IMR-90 (cell line): Measurements from ENCODE around the gene RFX1.

ENCODE experiments used
- RCOR1 ChIP-seq: IDR thresholded peaks from 2 replicates; pipeline ENCODE4 v1.6.1; 2012; ENCODE audit warnings: mild to moderate bottlenecking, low read length, improper control_type of control experiment; ENCODE audit not compliant: insufficient replicate concordance
- TF ChIP-seq, protein P1 (sequence below): conservative IDR thresholded peaks from 2 replicates; pipeline ENCODE4 v1.5.1; 2012; ENCODE audit warnings: mild to moderate bottlenecking, low read depth, low read length, improper control_type of control experiment

DNA sequence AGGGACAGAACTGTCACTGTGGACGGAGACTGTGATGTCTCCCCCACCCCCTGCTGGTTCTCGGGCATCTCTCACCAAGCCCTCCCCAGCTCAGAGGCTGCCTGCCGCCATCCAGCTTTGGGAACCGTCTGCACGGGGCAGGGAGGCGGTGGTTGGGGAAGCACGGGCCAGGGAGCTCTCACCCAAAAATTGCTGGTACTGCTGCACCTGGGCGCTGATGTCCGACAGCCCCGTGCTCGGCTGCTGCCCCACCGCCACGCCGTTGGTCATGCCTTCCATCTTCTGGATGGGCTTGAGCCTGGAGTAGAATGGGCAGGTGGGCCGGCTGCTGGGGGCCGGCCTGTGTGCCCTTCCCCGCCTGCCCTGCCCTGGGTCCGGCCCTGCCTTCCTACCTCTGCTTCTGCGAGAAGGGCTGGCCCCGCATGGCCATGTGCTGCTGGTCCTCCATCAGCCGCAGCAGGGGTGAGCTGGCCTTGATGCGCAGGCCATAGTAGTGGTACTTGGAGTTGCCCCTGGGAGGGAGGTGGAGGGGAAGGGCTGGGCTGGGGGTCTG lies 37.7 kb downstream of the RFX1 start:
- TF ChIP-seq RCOR1 = no peak
- TF ChIP-seq, protein P1, sequence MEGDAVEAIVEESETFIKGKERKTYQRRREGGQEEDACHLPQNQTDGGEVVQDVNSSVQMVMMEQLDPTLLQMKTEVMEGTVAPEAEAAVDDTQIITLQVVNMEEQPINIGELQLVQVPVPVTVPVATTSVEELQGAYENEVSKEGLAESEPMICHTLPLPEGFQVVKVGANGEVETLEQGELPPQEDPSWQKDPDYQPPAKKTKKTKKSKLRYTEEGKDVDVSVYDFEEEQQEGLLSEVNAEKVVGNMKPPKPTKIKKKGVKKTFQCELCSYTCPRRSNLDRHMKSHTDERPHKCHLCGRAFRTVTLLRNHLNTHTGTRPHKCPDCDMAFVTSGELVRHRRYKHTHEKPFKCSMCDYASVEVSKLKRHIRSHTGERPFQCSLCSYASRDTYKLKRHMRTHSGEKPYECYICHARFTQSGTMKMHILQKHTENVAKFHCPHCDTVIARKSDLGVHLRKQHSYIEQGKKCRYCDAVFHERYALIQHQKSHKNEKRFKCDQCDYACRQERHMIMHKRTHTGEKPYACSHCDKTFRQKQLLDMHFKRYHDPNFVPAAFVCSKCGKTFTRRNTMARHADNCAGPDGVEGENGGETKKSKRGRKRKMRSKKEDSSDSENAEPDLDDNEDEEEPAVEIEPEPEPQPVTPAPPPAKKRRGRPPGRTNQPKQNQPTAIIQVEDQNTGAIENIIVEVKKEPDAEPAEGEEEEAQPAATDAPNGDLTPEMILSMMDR = no peak
